ENCODE measurements around the gene ABHD18.

DNA sequence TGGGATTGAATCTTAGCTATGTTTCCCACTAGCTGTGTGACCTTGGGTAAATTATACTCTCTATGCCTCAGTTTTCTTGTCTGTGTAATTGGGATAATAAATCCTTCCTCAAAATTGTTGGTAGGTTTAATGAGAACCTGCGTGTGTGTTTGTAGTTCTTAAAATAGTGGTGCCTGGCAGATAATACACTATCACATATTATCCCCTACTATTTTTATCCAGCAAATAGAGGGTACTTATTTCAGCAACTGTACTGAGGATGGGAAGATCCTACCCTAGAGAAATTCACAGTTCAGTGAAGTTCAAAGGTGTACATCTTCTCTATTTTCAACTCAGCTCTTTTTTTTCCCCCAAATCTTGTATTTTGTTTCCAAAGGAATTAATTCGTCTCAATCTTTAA is 17.2 kb downstream of the ABHD18 start:
- no peak for TF ChIP-seq GATA3 (IDR thresholded peaks at IDR 0.05; ENCODE audit: low read depth, low read length)
- no peak for TF ChIP-seq GATA2 (IDR thresholded peaks at IDR 0.05; ENCODE audit: low read depth, low read length)

Data from SH-SY5Y (cell line).